ENCODE results near the gene MYT1. TPM values are rescaled to one million over a fixed set of nuclear protein-coding genes. Genes with fewer than 3 reads are reported as not detected.

Gene MYT1
- total and polyA plus RNA-seq, 11 donors: 0.07 to 0.23 (median 0.09) TPM; not detected in 5

DNA sequence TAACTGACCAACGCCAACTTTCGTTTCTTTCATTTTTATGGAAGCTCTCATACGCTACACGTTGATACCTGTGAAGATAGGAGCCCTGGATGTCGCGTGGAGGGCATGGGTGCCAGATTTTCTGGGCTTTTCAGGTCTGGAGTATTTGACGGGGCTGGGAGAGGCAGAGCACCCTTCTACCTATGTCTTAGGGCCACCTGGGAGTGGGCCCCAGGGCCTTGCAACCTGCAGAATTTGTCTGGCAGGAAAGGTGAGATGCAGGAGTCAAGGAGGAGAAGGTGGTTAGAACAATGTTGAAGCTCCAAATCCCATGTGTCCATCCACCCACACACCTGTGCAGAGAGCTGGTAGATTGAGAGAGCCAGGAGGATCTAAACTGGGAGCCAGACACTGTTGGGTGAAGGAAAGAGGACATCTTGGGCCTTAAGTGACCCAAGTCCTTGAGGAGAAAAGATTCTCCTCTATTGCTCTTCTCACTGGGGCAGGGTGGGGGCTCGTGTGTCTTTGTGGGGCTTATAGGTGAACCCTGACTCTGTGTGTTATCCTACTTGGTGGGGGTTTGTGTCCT lies 63.9 kb downstream of the MYT1 start:
- WGBS, 4 donors: 91 to 97% (median 93%) methylated on average over 8 of the region's 8 CpGs
- Histone ChIP-seq H3K27ac (no peak overlapping the region), H3K9me3 (no peaks in the 10 kb centered on the region), H3K4me3 (no peak overlapping the region), H3K27me3 (no peaks in the 10 kb centered on the region), H3K4me1 (peaks cover 0 to 36% (median 24%) of the 10 kb centered on the region in 12 donors), H3K36me3 (no peaks in the 10 kb centered on the region)
- intact Hi-C loops (cut with DNase I): loop anchor here in 1 of 10 donors (5.0 kb wide), 1 partner anchor 44 kb away; no protein-coding TSS in a partner anchor
- no peak for ATAC-seq
- peak in 2 of 5 donors; percentile 4 to 10 for DNase-seq
- no peak for TF ChIP-seq POLR2A (IDR thresholded peaks at IDR 0.05)
- TF ChIP-seq, protein P1, sequence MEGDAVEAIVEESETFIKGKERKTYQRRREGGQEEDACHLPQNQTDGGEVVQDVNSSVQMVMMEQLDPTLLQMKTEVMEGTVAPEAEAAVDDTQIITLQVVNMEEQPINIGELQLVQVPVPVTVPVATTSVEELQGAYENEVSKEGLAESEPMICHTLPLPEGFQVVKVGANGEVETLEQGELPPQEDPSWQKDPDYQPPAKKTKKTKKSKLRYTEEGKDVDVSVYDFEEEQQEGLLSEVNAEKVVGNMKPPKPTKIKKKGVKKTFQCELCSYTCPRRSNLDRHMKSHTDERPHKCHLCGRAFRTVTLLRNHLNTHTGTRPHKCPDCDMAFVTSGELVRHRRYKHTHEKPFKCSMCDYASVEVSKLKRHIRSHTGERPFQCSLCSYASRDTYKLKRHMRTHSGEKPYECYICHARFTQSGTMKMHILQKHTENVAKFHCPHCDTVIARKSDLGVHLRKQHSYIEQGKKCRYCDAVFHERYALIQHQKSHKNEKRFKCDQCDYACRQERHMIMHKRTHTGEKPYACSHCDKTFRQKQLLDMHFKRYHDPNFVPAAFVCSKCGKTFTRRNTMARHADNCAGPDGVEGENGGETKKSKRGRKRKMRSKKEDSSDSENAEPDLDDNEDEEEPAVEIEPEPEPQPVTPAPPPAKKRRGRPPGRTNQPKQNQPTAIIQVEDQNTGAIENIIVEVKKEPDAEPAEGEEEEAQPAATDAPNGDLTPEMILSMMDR (IDR thresholded peaks at IDR 0.05): no peak

DNA sequence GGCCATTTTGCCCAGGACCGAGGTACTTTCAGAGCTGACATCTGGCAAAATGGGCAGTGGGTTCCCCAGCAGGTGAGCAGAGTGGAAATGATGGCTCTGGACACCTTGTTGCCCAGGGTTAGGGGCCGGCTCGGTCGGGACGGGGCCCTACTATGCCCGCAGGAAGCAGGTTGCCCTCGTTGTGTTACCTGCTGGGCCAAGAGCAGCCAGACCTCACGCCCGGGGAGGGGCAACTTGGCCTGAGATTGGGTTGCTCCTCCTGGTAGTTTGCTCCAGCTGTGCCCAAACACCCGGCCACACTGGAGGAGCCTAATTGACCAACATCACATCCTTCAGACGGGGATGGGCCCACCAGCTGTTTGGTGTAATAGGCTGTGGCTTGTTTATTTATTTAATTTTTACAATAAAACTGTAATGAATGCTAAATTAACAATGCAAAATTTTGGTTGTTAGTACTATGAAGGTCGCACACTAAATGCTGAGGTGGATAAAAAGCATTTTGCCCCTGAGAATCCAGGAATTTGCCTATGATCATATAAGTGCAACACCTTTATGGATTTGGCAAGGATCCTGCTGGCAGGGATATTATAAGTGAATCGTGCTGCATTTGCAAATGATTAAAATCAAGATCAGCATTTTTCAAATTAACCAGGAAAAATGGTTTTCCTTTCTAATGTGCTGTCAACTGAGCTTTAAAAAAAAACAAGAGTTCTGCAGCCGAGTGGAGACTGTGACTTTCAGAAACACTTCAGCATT lies 64.7 kb downstream of the MYT1 start:
- intact Hi-C loops (cut with DNase I): loop anchor here in 1 of 10 donors (5.0 kb wide), 1 partner anchor 43 kb away; no protein-coding TSS in a partner anchor
- WGBS, 4 donors: 84 to 88% (median 86%) methylated on average over 14 of the region's 14 CpGs

DNA sequence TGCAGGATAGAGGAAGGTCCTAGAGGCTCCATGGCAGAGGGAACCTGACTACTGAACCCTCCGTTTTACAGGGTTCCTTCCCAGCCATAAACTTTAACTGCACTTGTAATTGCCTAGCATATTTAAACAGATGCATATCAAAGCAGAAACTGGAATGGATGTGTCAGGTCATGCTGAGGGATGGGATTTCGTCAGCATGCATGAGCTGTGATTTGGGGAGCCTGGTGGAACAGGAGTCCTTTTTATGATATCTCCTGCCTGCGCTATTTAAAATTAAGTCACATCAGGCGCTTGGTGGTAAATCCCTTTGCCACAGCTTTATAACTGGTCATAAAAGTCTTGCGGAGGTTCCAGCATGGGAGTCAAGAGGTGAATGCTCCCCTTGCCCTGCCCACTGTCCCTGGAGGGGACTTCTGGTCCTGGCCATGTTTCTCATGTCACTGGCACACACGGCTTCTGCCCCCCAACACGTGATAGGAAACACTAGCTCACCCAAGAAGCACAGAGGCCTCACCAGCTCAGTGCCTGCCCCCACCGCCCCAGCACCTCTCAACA lies 65.3 kb downstream of the MYT1 start:
- Histone ChIP-seq H3K4me3 (no peak overlapping the region), H3K36me3 (no peaks in the 10 kb centered on the region), H3K27ac (no peak overlapping the region), H3K4me1 (peaks cover 0 to 30% (median 11%) of the 10 kb centered on the region in 12 donors), H3K9me3 (no peaks in the 10 kb centered on the region), H3K27me3 (no peaks in the 10 kb centered on the region)
- intact Hi-C loops (cut with DNase I): loop anchor here in 1 of 10 donors (5.0 kb wide), 1 partner anchor 43 kb away; no protein-coding TSS in a partner anchor
- 80 to 91% (median 88%) methylated on average over 8 of the region's 8 CpGs for WGBS, 4 donors
- TF ChIP-seq, protein P1 (IDR thresholded peaks at IDR 0.05): no peak
- TF ChIP-seq POLR2A (IDR thresholded peaks at IDR 0.05): no peak
- ATAC-seq: no peak
- peak in 3 of 5 donors; percentile 2 to 32 (median 7) for DNase-seq

More for the DNA sequence above, 64.7 kb downstream of the MYT1 start:
- no peaks in the 10 kb centered on the region for H3K36me3 ChIP-seq
- ATAC-seq (no peak), DNase-seq (peak in 3 of 5 donors; percentile 9 to 24 (median 18))
- no peak overlapping the region for H3K27ac ChIP-seq
- no peaks in the 10 kb centered on the region for H3K9me3 ChIP-seq
- no peak overlapping the region for H3K4me3 ChIP-seq
- no peak for TF ChIP-seq POLR2A (IDR thresholded peaks at IDR 0.05)
- TF ChIP-seq, protein P1 (IDR thresholded peaks at IDR 0.05): no peak
- no peaks in the 10 kb centered on the region for H3K27me3 ChIP-seq
- peaks cover 0 to 32% (median 16%) of the 10 kb centered on the region in 12 donors for H3K4me1 ChIP-seq
